Measurements from ENCODE around the gene UBE2R2. TPM values are rescaled to one million over a fixed set of nuclear protein-coding genes. Genes with fewer than 3 reads are reported as not detected.

Gene UBE2R2
- total and polyA plus RNA-seq, 2 donors (not counting 3 experiments of a cell fraction or from before 2014, with no cell fraction given) = 23.9 to 54.3 TPM

- Histone ChIP-seq H3K9me3 (replicated peaks; ENCODE audit: control insufficient read depth, insufficient read depth, low read length) (no peaks in the 10 kb centered on the region), H3K4me2 (ENCODE audit: insufficient read depth, low read length) (no peak overlapping the region), H4K20me1 (replicated peaks; ENCODE audit: control insufficient read depth, extremely low read depth, insufficient read depth, low read length) (peaks cover 8% of the 10 kb centered on the region), H3K36me3 (ENCODE audit: control insufficient read depth in 2 of 2, extremely low read depth in 1 of 2, insufficient read depth in 2 of 2, low read length in 2 of 2) (no peaks in the 10 kb centered on the region), H3K9ac (replicated peaks; ENCODE audit: extremely low read depth, insufficient read depth, low read length) (no peak overlapping the region), H3K27ac (ENCODE audit: insufficient read depth, low read depth, low read length) (no peak overlapping the region), H2AFZ (ENCODE audit: low read depth, low read length) (no peak overlapping the region), H3K27me3 (ENCODE audit: control insufficient read depth in 2 of 2, insufficient read depth in 2 of 2, low read length in 2 of 2) (no peaks in the 10 kb centered on the region), H3K4me1 (ENCODE audit: control insufficient read depth, extremely low read depth, insufficient read depth, low read length) (peaks cover 12% of the 10 kb centered on the region), H3K4me3 (replicated peaks in 1 of 3; ENCODE audit: insufficient read depth in 1 of 3, low read depth in 1 of 3, low read length in 3 of 3) (no peak overlapping the region), H3K79me2 (ENCODE audit: control insufficient read depth, insufficient read depth, low read length) (peaks cover 96% of the 10 kb centered on the region), H3K9me1 (replicated peaks; ENCODE audit: control insufficient read depth, extremely low read depth, insufficient read depth, low read length) (no peaks in the 10 kb centered on the region)
- POLR2A ChIA-PET = no interaction called here
- CTCF ChIA-PET = interaction anchor here (0.6 to 2.8 kb wide), 2 partner anchors 67 to 121 kb away, joined by 3 to 11 read pairs; no protein-coding TSS in a partner anchor
- BruUV-seq (replicated peaks) = no TSS peak
- intact Hi-C loops (cut with micrococcal nuclease) = no loop called here
- no peak for FAIRE-seq
- TF ChIP-seq MAX (IDR thresholded peaks at IDR 0.05; ENCODE audit: insufficient read depth, insufficient read length) (no peak), POLR2AphosphoS5 (IDR thresholded peaks at IDR 0.05; ENCODE audit: insufficient read depth, low read depth, low read length) (no peak)
- dilution Hi-C loops (cut with MboI; ENCODE audit: extremely low pct_ligation_motif_present, low sequenced_read_pairs) = no loop called here
- no peak for DNase-seq (ENCODE audit: low read depth, low spot score)
Measured at GRCh38 chr9:33880211-33881089, 63.5 kb downstream of the UBE2R2 start.

GRCh38 chr9:33881635-33882034, 64.7 kb downstream of the UBE2R2 start:
- Histone ChIP-seq H3K4me3 (replicated peaks in 1 of 3; ENCODE audit: insufficient read depth in 1 of 3, low read depth in 1 of 3, low read length in 3 of 3) (no peak overlapping the region), H3K27ac (ENCODE audit: insufficient read depth, low read depth, low read length) (no peak overlapping the region), H3K4me1 (ENCODE audit: control insufficient read depth, extremely low read depth, insufficient read depth, low read length) (peaks cover 17% of the 10 kb centered on the region), H2AFZ (ENCODE audit: low read depth, low read length) (no peak overlapping the region), H3K36me3 (ENCODE audit: control insufficient read depth in 2 of 2, extremely low read depth in 1 of 2, insufficient read depth in 2 of 2, low read length in 2 of 2) (no peaks in the 10 kb centered on the region), H3K4me2 (ENCODE audit: insufficient read depth, low read length) (no peak overlapping the region), H4K20me1 (replicated peaks; ENCODE audit: control insufficient read depth, extremely low read depth, insufficient read depth, low read length) (peaks cover 9% of the 10 kb centered on the region), H3K79me2 (ENCODE audit: control insufficient read depth, insufficient read depth, low read length) (peaks cover 95% of the 10 kb centered on the region), H3K9ac (replicated peaks; ENCODE audit: extremely low read depth, insufficient read depth, low read length) (no peak overlapping the region), H3K27me3 (ENCODE audit: control insufficient read depth in 2 of 2, insufficient read depth in 2 of 2, low read length in 2 of 2) (no peaks in the 10 kb centered on the region), H3K9me1 (replicated peaks; ENCODE audit: control insufficient read depth, extremely low read depth, insufficient read depth, low read length) (no peaks in the 10 kb centered on the region), H3K9me3 (replicated peaks; ENCODE audit: control insufficient read depth, insufficient read depth, low read length) (no peaks in the 10 kb centered on the region)
- dilution Hi-C loops (cut with MboI; ENCODE audit: extremely low pct_ligation_motif_present, low sequenced_read_pairs) (no loop called here), intact Hi-C loops (cut with micrococcal nuclease) (no loop called here)
- CTCF ChIA-PET = interaction anchor here (2.8 kb wide), 1 partner anchor 68 kb away, joined by 11 read pairs; no protein-coding TSS in a partner anchor
- POLR2A ChIA-PET = no interaction called here
- TF ChIP-seq MYC (IDR thresholded peaks at IDR 0.05; ENCODE audit: low read depth, low read length) = no peak
- no peak for TF ChIP-seq JUN (IDR thresholded peaks at IDR 0.05; ENCODE audit: borderline replicate concordance, insufficient read depth, insufficient read length, low read depth)
- no peak for TF ChIP-seq GATA2 (IDR thresholded peaks at IDR 0.05; ENCODE audit: insufficient read depth, insufficient read length, low read depth, low read length)
- no peak for TF ChIP-seq POLR2A (IDR thresholded peaks at IDR 0.05; ENCODE audit: low read depth, low read length)
- TF ChIP-seq FOS (IDR thresholded peaks at IDR 0.05; ENCODE audit: borderline replicate concordance, insufficient read depth, low read length) = no peak
- no peak for TF ChIP-seq POLR2AphosphoS5 (IDR thresholded peaks at IDR 0.05; ENCODE audit: insufficient read depth, low read depth, low read length)
- TF ChIP-seq EZH2 (IDR thresholded peaks at IDR 0.05; ENCODE audit: borderline replicate concordance, low read depth, low read length, severe bottlenecking) = no peak
- no peak for TF ChIP-seq CTCF (IDR thresholded peaks at IDR 0.05; ENCODE audit: extremely low read depth in 1 of 2, insufficient read depth in 1 of 2, low read depth in 1 of 2, low read length in 2 of 2)
- TF ChIP-seq MAX (IDR thresholded peaks at IDR 0.05; ENCODE audit: insufficient read depth, insufficient read length) = no peak
- peak; percentile 64 for DNase-seq (ENCODE audit: low read depth, low spot score)
- no TSS peak for BruUV-seq (replicated peaks)
- FAIRE-seq = no peak
